GM18505 (cell line): ENCODE results near the gene GJA3.

Experiments used
- ATAC-seq: cut with Tn5 transposase; IDR thresholded peaks from one replicate; pipeline ENCODE4 v1.9.1; 2021; ENCODE audit not compliant: unreplicated experiment
- POLR2A ChIP-seq: IDR thresholded peaks from 4 replicates; pipeline ENCODE4 v1.6.1; 2011; ENCODE audit warnings: borderline replicate concordance; ENCODE audit not compliant: insufficient read depth, insufficient read length; ENCODE audit errors: extremely low read depth

The GJA3 gene

DNA sequence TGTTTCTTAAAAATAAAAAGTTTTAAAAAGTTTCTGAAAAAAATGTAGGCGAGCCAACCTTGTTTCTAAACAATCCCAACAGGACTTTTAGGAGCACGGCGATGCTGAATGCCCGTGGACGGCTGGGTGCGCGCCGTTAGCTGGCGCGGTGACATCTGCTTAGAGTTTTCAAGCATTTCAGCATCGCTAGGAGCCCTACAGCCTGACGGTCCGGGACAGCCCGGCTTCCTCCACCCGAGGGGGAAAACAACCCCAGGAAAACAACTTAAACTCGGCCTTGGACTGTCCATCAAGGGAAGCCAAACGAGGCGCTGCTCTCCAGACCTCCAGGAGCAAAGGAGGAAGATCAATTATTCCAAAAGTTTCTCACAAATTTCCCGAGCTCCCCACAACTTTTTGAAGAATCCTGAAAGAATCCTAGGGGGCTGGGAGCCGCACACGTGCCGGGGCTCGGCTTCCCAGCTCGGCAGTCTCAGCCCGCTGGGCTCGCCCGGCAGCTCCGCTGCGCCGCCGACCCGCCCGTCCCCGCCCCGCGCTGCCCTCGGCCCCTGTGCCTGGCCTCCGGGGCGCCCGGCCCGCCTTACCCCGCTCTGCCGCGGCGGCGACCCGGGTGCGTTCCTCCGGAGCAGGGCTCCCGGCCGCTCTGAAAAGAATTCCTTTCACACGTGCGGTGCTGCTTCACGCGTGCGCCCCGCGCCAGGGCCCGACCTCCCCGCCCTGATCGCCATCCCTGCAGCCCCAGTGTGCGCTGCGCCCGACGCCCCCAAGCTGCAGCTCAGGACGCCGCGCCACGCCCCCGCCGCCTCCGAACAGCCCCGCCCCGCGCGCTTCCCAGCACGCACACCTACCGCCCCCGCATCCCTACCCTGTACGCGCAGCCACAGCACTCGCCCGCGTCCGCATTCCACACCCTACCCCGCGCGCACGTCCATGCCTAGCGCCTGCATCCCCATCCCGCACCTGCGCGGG, at the start of gene GJA3:
TSS of gene GJA3 (minus strand) at position 747 of the 969 bp plus-strand sequence. CDS start 17,764 bp downstream, outside the sequence.
- TF ChIP-seq POLR2A: no peak
- peak; percentile 62 for ATAC-seq

DNA sequence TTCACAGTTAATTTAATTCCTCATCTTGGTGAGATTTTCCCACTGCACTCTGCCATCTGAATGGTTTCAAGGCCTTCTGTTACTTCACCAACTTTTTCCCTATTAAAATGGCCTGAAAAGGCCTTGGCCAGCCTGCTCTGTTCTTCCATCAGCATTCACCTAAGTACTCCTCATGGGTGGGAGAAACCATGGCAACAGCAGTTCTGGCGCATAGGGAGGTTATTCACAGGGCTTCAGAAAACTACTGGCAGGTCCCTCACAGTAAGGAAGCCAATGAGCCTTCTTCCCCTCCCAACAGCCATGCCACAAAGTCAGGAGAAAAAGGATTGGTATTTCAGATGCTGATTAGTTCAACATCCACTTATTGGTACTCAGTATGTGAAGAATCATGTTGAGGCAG, 49.1 kb upstream of the GJA3 start:
- no peak for TF ChIP-seq POLR2A
- no peak for ATAC-seq

DNA sequence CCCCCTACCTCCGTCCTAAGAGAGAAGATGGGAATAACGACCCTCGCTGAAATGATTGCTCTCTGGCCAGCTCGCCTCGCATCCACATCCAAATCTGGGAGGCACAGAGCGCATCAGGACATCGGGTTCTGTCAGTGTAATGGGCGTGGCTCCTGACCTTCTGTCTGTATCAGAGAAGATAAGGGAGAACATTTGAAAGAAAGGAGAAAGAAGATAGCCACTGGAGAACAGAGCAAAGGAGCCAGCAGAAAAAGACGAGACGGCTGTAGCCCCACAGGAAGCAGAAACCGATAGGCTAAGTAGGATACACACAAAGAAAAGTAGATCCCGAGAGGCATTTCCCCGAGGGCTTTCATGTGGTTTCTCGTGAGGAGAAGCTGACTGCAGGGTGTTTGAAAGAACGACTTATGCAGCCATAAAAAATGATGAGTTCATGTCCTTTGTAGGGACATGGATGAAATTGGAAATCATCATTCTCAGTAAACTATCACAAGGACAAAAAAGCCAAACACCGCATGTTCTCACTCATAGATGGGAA, 45.9 kb upstream of the GJA3 start:
- no peak for TF ChIP-seq POLR2A
- no peak for ATAC-seq

DNA sequence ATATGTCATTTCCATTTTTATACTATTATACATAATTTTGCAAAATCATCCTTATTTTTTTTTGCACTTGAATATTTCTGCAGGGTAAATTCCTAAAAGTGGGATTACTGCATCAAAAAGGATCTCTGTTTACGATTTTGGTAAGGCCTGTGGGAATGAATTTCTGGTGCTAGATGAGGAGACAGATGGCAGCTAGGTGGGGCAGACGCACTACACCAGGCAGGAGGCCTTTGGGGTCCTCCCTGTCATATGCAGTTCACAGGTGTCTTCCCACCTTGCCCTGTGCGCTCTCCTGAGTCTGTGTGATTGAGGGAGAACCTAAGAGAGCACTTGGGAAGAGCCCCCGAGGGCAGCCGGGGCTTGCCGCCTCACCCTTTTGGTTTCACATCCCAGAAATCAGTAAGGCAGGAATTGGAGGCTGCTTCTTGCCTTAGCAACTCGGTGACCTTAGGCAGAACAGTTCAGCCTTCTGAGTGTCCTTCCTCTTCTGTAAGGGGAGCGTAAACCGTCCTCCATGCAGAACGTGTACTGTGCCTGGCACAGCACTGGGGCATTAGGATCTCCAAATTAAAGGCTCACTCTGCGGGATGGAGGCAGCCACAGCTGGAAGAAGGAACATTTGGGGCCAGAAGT, 45.3 kb upstream of the GJA3 start:
- ATAC-seq: no peak

DNA sequence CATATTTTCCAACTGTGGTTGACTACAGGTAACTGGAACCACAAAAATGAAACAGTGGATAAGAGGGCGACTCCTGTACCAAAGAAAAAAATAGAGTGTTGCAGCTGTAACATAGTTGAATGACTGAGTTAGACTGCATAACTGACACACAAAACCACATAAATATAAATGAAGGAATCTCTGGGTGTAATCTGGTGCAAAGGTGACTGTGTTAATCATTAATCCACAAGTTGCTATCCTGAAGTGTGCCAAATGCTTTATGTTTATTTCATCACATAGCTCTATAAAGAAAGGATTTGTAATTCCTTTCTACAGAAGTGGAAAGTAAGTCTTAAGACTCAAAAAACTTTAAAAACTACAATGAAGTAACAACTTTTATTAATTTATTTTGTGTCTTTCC, 37.9 kb upstream of the GJA3 start:
- no peak for ATAC-seq
- no peak for TF ChIP-seq POLR2A

More for the DNA sequence above, 45.3 kb upstream of the GJA3 start:
- no peak for TF ChIP-seq POLR2A

DNA sequence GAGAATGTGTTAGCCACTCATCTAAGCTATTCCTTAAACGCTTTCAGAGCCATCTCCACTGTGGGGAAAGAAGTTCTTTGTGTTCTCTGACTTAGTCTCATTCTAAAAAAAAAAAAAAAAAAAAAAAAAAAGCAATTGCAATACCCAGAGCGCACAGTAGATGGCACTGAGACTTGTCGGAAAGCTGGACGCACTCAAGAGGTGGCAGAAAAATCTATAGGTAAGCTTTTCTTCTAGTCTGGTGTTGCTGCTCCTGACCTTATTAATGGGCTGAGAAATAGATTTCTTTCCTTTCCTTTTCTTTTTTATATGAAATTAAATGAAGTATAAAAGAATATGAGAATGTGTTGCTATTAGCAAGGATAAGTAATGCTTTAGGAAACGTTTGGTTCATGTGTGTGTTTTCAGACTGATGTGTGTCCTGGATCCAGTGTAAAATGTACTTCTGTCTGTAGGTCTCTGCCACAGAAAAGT, 36.5 kb upstream of the GJA3 start:
- ATAC-seq: no peak
- TF ChIP-seq POLR2A: no peak

DNA sequence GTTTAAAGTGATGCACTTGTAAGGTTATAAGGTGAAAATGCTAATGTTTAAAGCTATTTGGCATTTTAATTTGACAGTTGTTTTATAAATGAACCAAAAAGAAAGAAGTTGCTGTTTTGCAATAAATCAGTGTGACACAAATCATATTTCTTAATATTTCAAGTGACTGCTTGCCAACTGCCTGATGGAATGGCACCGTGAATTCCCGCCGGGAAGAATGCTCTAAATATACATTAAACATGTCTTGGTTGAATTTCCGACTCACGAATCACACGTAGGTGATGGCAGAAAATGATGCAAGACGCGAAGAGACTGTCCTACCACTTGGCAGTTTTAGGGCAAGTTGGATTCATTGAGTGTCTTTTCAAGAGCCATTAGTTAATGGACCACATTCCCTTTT, 34.9 kb upstream of the GJA3 start:
- TF ChIP-seq POLR2A: no peak
- ATAC-seq: no peak

DNA sequence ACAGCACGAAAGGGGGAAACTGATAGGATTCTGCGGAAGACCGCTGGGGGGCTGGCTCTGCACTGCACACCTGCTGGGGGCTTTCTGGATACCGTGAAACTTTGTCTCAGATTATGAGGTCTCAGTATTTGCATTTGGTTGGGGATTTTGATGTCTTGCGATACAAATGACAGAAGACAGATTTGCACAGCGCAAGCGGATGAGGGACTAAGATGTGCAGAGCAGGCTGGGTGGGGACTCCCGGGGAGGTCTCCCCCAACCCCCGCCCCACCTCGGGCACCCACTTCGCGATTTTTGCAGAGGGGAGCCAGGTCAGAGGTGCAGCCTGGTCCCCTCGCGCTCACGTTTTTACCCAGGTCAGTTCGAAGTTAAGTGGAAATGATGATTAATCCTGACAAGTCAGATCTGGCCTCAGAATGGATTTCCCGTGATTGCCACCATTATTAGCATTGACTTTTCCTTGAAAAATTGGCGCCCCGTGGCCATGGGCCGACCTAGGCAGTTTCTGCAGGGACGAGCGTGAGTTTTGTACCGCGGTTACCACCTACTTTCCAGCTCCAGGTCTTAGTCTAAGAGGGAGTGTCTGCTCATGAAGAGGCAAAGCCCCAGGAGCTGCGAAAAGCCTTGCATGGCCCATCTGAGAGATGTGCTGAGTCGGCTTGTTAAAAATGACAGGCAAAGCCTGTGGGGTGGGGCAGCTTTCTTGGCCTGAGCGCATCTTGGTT, 33.2 kb upstream of the GJA3 start:
- ATAC-seq: no peak
- no peak for TF ChIP-seq POLR2A

DNA sequence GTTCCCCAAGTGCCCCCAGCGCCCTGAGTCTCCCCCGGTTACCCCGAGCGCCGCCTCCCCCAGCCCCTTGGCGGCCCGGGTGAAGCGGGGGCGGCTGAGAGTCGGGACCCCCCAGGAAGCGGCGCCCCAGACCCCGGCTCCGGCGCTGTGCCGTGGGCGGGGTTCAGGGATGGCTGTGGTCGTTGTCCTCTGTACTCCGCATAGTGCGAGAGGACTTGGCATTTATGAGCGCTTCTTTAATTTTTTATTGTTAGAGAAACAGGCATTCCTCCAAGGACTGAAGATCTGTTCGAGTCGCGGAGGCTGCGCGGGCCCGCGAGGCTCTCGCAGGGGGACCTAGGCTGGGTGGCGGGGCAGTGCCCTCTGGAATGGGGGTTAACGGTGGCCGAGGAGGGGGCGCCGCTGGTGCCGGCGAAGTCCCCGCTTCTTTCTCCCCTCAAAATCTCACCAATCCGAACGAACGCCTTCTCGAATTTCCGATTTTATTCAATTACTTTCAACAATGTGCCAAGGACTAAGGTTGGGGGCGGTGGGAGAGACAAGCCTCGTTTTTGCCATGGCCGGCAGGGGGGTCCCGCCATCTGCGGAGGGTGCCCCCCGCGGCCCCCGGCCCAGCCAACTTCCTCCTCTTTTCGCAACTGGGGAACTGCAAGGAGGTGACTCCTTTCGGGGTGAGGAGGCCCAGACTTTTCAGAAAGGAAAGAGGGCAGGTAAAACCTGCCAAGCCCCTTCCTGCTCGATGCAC, 32.5 kb upstream of the GJA3 start:
- no peak for ATAC-seq
- TF ChIP-seq POLR2A: no peak

DNA sequence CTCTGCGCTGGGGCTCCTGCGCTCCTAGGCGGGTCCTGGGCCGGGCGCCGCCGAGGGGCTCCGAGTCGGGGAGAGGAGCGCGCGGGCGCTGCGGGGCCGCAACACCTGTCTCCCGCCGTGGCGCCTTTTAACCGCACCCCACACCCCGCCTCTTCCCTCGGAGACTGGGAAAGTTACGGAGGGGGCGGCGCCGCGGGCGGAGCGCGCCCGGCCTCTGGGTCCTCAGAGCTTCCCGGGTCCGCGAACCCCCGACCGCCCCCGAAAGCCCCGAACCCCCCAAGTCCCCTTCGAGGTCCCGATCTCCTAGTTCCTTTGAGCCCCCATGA, 31.9 kb upstream of the GJA3 start, which contains the start of gene GJB2:
TSS of gene GJB2 (minus strand) at position 103 of the 326 bp plus-strand sequence. CDS start 3,357 bp downstream, outside the sequence.
- TF ChIP-seq POLR2A: no peak
- ATAC-seq: no peak

DNA sequence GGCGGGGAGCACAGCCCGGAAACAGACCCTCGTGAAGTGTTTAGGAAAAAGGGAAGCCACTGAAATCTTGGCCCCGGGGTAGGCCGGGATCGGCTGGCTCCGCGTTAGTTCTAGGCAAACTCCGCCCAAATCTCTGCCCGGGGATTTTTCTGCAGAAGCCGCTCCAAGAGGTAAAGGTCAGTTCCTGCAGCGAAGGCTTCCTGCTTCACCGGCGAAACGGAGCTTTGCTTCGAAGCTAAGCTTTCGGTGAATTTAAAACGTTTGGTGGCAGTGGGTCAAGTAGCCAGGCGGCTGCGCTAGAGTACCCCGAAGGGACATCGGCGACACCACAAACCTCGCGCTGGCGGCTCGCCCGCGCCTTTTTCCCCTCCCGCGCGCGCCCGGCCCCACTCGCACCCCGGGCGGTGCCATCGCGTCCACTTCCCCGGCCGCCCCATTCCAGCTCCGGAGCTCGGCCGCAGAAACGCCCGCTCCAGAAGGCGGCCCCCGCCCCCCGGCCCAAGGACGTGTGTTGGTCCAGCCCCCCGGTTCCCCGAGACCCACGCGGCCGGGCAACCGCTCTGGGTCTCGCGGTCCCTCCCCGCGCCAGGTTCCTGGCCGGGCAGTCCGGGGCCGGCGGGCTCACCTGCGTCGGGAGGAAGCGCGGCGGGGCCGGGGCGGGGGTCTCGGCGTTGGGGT, 31.4 kb upstream of the GJA3 start:
- no peak for ATAC-seq
- TF ChIP-seq POLR2A: no peak

DNA sequence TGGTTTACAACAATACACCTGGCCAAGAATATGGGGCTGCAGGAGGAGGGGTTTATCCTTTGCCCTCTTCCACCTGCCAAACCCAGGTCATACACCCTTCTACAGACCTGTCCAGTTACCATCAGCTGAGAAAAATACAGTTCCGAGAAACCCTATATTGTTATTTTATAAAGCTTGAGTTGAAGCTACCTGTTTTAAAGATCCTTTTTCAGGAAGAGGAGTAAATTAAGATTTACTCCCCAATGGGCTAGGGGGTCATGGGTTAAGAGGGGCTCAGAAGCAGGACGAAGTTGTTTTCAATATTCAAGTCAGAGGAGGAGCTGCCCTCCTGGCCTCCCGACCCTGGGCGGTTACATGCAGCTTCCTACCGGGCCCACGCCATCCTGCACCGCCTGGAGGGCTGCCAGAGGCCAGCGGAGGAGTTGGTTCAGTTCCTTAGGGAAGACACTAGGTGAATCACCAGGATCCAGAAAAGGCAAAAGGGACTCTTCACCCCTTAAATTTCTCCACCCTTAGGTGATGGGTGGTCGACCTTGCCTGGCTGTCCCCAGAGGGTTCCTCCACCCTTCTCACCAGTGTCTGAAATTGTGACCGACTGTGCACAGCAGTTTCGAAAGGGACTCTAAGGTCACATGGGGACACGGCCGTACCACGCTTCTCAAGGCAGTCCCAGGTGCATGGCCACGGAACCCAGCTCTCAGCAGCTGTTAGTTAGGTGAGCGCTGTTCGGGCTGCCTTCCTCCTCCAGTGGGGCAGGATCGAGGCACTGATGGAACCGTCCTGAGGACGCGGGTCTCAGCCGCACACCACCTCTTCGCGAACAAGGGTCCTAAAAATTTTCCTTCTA, 30.7 kb upstream of the GJA3 start:
- no peak for TF ChIP-seq POLR2A
- ATAC-seq: no peak
